Measurements from ENCODE around the gene BBOF1. TPM values are rescaled to one million over a fixed set of nuclear protein-coding genes. Genes with fewer than 3 reads are reported as not detected.
"Not testable (repeated sequence)": the region's sequence is repeated elsewhere in the genome, so short reads cannot be mapped to it uniquely, and the experiment has no call there.

The BBOF1 gene
- total RNA-seq, 1 donor from 2014 or later = 2.0 TPM

DNA sequence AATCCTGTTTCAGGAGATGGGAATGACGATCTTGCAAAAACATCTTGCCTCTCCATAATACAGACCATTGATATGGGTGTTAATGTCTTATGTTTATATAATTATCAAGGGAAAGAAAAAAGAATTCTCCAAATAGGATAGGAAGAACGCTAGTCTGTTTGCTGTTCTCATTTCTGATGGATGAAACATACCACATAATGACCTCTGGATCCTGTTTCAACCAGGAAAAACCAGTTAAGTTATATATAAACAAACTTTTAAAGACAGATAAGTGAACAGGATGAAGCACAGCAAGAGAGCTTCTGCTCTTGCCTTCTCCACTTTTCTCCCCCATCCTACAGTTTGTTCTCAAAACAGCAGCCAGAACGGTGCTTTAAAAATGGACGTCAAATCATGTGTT lies 41.3 kb upstream of the BBOF1 start:
- Histone ChIP-seq H3K27ac (no peak overlapping the region), H3K4me3 (no peak overlapping the region), H3K9ac (no peak overlapping the region), H3K4me1 (no peaks in the 10 kb centered on the region), H3K27me3 (no peaks in the 10 kb centered on the region), H3K79me2 (ENCODE audit: low read depth) (no peaks in the 10 kb centered on the region), H3F3A (ENCODE audit: low read depth) (no peaks in the 10 kb centered on the region), H3K9me3 (ENCODE audit: low read depth) (no peaks in the 10 kb centered on the region), H3K36me3 (no peaks in the 10 kb centered on the region), H3K4me2 (no peak overlapping the region), H4K20me1 (ENCODE audit: low read depth) (no peaks in the 10 kb centered on the region), H2AFZ (replicated peaks) (no peak overlapping the region)
- DNase-seq (ENCODE audit: low spot score) = no peak
- no peaks in the 10 kb centered on the region for H3K36me3 Mint-ChIP-seq
- no peaks in the 10 kb centered on the region for H3K9me3 Mint-ChIP-seq
- no peak overlapping the region for H3K27ac Mint-ChIP-seq
- no peaks in the 10 kb centered on the region for H3K27me3 Mint-ChIP-seq (ENCODE audit: insufficient read depth, low read depth)
- TF ChIP-seq, protein P1, sequence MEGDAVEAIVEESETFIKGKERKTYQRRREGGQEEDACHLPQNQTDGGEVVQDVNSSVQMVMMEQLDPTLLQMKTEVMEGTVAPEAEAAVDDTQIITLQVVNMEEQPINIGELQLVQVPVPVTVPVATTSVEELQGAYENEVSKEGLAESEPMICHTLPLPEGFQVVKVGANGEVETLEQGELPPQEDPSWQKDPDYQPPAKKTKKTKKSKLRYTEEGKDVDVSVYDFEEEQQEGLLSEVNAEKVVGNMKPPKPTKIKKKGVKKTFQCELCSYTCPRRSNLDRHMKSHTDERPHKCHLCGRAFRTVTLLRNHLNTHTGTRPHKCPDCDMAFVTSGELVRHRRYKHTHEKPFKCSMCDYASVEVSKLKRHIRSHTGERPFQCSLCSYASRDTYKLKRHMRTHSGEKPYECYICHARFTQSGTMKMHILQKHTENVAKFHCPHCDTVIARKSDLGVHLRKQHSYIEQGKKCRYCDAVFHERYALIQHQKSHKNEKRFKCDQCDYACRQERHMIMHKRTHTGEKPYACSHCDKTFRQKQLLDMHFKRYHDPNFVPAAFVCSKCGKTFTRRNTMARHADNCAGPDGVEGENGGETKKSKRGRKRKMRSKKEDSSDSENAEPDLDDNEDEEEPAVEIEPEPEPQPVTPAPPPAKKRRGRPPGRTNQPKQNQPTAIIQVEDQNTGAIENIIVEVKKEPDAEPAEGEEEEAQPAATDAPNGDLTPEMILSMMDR (IDR thresholded peaks at IDR 0.05) = no peak
- TF ChIP-seq EZH2phosphoT487 (IDR thresholded peaks at IDR 0.05) (no peak), EZH2 (IDR thresholded peaks at IDR 0.05) (no peak)
- H3K4me3 Mint-ChIP-seq = no peak overlapping the region
- H3K4me1 Mint-ChIP-seq = no peaks in the 10 kb centered on the region

DNA sequence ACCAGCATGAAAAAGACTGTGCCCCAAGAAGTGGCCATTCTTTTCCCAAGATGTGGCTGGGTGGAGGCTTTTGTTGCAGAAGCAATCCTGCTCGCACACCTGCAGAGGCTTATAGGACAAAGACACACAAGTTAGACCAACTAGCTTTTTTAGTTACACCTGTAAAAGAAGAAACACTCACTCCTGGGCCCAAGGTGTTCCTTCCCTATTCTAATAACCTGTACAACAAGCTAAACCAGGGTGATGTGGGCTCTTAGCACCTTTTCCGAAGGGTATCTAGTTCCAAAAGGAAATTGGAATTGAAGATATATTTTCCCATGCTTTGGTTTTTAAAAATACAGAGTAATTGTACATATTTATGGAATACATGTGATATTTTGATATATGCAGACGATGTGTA lies 31.1 kb upstream of the BBOF1 start:
- H2AFZ ChIP-seq (replicated peaks) = no peak overlapping the region
- no peaks in the 10 kb centered on the region for H3K4me1 ChIP-seq
- H3K27me3 ChIP-seq = no peaks in the 10 kb centered on the region
- DNase-seq (ENCODE audit: low spot score) = no peak
- no peaks in the 10 kb centered on the region for H3K36me3 ChIP-seq
- H3K4me3 Mint-ChIP-seq = no peak overlapping the region
- no peaks in the 10 kb centered on the region for H4K20me1 ChIP-seq (ENCODE audit: low read depth)
- H3K36me3 Mint-ChIP-seq = peaks cover 13% of the 10 kb centered on the region
- H3K9me3 Mint-ChIP-seq = no peaks in the 10 kb centered on the region
- no peaks in the 10 kb centered on the region for H3F3A ChIP-seq (ENCODE audit: low read depth)
- TF ChIP-seq EZH2 (IDR thresholded peaks at IDR 0.05) (no peak), EZH2phosphoT487 (IDR thresholded peaks at IDR 0.05) (no peak)
- TF ChIP-seq, protein P1 (IDR thresholded peaks at IDR 0.05) = no peak
- no peak overlapping the region for H3K4me3 ChIP-seq
- peaks cover 2% of the 10 kb centered on the region for H3K27me3 Mint-ChIP-seq (ENCODE audit: insufficient read depth, low read depth)
- no peak overlapping the region for H3K27ac ChIP-seq
- no peak overlapping the region for H3K27ac Mint-ChIP-seq
- H3K9me3 ChIP-seq (ENCODE audit: low read depth) = no peaks in the 10 kb centered on the region
- no peak overlapping the region for H3K9ac ChIP-seq
- H3K4me1 Mint-ChIP-seq = no peaks in the 10 kb centered on the region
- no peak overlapping the region for H3K4me2 ChIP-seq
- no peaks in the 10 kb centered on the region for H3K79me2 ChIP-seq (ENCODE audit: low read depth)

DNA sequence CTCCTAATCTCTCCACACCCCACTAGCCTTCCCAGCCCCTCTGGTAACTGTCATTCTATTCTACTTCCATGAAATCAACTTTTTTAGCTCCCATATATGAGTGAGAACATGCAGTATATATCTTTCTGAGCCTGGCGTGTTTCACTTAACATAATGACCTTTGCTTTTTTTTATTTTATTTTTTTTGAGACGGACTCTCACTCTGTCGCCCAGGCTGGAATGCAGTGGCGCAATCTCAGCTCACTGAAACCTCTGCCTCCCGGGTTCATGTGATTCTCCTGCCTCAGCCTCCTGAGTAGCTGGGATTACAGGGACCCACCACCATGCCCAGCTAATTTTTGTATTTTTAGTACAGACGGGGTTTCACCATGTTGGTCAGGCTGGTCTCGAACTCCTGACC lies 30.5 kb upstream of the BBOF1 start:
- not testable (repeated sequence) for H3K9ac ChIP-seq; H3K9me3 ChIP-seq (ENCODE audit: low read depth); H3F3A ChIP-seq (ENCODE audit: low read depth); H3K4me1 ChIP-seq; H3K79me2 ChIP-seq (ENCODE audit: low read depth); H3K27me3 Mint-ChIP-seq (ENCODE audit: insufficient read depth, low read depth); H3K4me3 ChIP-seq; H4K20me1 ChIP-seq (ENCODE audit: low read depth); H3K27ac Mint-ChIP-seq; H3K27ac ChIP-seq; H3K4me1 Mint-ChIP-seq; H2AFZ ChIP-seq (replicated peaks); H3K4me2 ChIP-seq; H3K27me3 ChIP-seq; H3K36me3 ChIP-seq; H3K9me3 Mint-ChIP-seq; H3K4me3 Mint-ChIP-seq; DNase-seq (ENCODE audit: low spot score)
- H3K36me3 Mint-ChIP-seq = peaks cover 13% of the 10 kb centered on the region

DNA sequence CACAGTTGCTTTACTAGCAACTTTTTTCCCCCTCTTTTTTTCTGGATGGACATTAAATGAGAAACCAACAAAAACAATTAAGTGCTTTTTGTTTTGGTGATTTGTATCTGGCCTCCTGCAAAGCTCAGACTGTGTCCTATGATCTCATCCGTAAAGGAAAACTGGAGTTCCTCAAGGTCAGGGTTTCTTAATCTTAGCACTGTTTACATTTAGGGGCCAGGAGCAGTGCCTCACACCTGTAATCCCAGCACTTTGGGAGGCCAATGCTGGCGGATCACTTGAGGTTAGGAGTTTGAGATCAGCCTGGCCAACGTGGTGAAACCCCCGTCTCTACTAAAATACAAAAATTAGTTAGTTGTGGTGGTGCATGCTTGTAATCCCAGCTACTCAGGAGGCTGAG lies 28.1 kb upstream of the BBOF1 start:
- no peak for TF ChIP-seq EZH2 (IDR thresholded peaks at IDR 0.05)
- no peak for TF ChIP-seq EZH2phosphoT487 (IDR thresholded peaks at IDR 0.05)
- TF ChIP-seq, protein P1 (IDR thresholded peaks at IDR 0.05) = no peak
- no peak overlapping the region for H3K9ac ChIP-seq
- no peaks in the 10 kb centered on the region for H3K36me3 ChIP-seq
- H3K4me1 Mint-ChIP-seq = no peaks in the 10 kb centered on the region
- no peak overlapping the region for H3K4me3 Mint-ChIP-seq
- peaks cover 2% of the 10 kb centered on the region for H3K27me3 Mint-ChIP-seq (ENCODE audit: insufficient read depth, low read depth)
- H3K27ac Mint-ChIP-seq = no peak overlapping the region
- no peaks in the 10 kb centered on the region for H3F3A ChIP-seq (ENCODE audit: low read depth)
- no peak for DNase-seq (ENCODE audit: low spot score)
- H3K4me2 ChIP-seq = no peak overlapping the region
- H3K27ac ChIP-seq = no peak overlapping the region
- no peak overlapping the region for H2AFZ ChIP-seq (replicated peaks)
- no peak overlapping the region for H3K4me3 ChIP-seq
- H3K36me3 Mint-ChIP-seq = peaks cover 3% of the 10 kb centered on the region
- H3K27me3 ChIP-seq = no peaks in the 10 kb centered on the region
- no peaks in the 10 kb centered on the region for H3K79me2 ChIP-seq (ENCODE audit: low read depth)
- H3K4me1 ChIP-seq = no peaks in the 10 kb centered on the region
- no peaks in the 10 kb centered on the region for H3K9me3 ChIP-seq (ENCODE audit: low read depth)
- H3K9me3 Mint-ChIP-seq = no peaks in the 10 kb centered on the region
- H4K20me1 ChIP-seq (ENCODE audit: low read depth) = no peaks in the 10 kb centered on the region

DNA sequence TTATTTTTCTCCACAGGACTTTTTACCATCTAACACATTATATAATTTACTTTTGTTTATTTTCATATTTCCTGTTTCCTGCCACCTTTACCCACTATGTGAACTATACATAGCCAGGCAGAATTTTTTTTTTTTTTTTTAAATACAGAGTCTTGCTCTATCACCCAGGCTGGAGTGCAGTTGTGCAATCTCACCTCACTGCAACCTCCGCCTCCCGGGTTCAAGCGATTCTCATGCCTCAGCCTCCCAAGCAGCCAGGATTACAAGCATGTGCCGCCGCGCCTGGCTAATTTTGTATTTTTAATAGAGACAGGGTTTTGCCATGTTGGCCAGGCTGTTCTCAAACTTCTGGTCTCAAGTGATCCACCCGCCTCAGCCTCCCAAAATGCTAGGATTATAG lies 24.2 kb upstream of the BBOF1 start:
- not testable (repeated sequence) for H2AFZ ChIP-seq (replicated peaks); DNase-seq (ENCODE audit: low spot score); H3K36me3 Mint-ChIP-seq; H3K9me3 Mint-ChIP-seq; H3K27me3 Mint-ChIP-seq (ENCODE audit: insufficient read depth, low read depth); H3K9me3 ChIP-seq (ENCODE audit: low read depth); H3K9ac ChIP-seq; H3K4me2 ChIP-seq; H3K36me3 ChIP-seq; H3K4me1 ChIP-seq; H3K4me3 Mint-ChIP-seq; H3K4me1 Mint-ChIP-seq; H3K27ac ChIP-seq; H3K79me2 ChIP-seq (ENCODE audit: low read depth); H3K27ac Mint-ChIP-seq; H4K20me1 ChIP-seq (ENCODE audit: low read depth); H3F3A ChIP-seq (ENCODE audit: low read depth); H3K27me3 ChIP-seq; H3K4me3 ChIP-seq

All from neural progenitor cell (in vitro differentiated cells).